ENCODE measurements around the gene SPEF1.
A peak's percentile ranks its signal among the peaks of the same experiment; 100 is the strongest.

The SPEF1 gene

GRCh38 chr20:3728354-3728753, 52.9 kb downstream of the SPEF1 start:
- peak overlapping the region; percentile 11 to 84 (median 47); a peak in 20 of 22 replicates for H3K4me2 ChIP-seq
- H3K36me3 ChIP-seq, result no peaks in the 10 kb centered on the region
- H3K9ac ChIP-seq, result no peak overlapping the region
- 0 out of 22 replicates have a peak, but pooled peaks cover 0 to under 1% (median 0%) of the 10 kb centered on the region in 11 experiments for H3K9me3 ChIP-seq (replicated peaks in 1 of 11)
- H3K4me1 ChIP-seq, result peaks cover 27 to 60% (median 45%) of the 10 kb centered on the region in 10 experiments
- H3K27me3 ChIP-seq, result peaks cover 18 to 29% (median 25%) of the 10 kb centered on the region in 11 experiments
- H3K4me3 ChIP-seq, result no peak overlapping the region
- H4K20me1 ChIP-seq, result no peaks in the 10 kb centered on the region
- no peak overlapping the region for H3K27ac ChIP-seq
- TF ChIP-seq Cebpa-rat (IDR thresholded peaks at IDR 0.05), result no peak

Measured in BLaER1 treated with 17β-estradiol and CSF1 and Interleukin-3, amounts not matched to agents 10 nM and 100 nM (cell line).